ENCODE results near the gene THPO. TPM values are rescaled to one million over a fixed set of nuclear protein-coding genes. Genes with fewer than 3 reads are reported as not detected.

THPO gene
- total and polyA plus RNA-seq, 2 experiments from 2014 or later = 0.14 to 1.9 TPM

GRCh38 chr3:184351511-184352148 is 26.4 kb downstream of the THPO start:
- 0 out of 2 replicates have a peak, but pooled peaks cover 4% of the 10 kb centered on the region for H4K20me1 ChIP-seq (replicated peaks; ENCODE audit: insufficient read depth)
- no peak overlapping the region for H3K4me2 ChIP-seq
- 0 out of 2 replicates have a peak, but pooled peaks cover 3% of the 10 kb centered on the region for H3K36me3 ChIP-seq (ENCODE audit: insufficient read depth)
- peak overlapping the region; percentile 59; the same call in 1 of the 2 replicates for H3K27ac ChIP-seq (ENCODE audit: low read depth)
- peaks cover 6% of the 10 kb centered on the region; the same call in 1 of the 2 replicates for H3K4me1 ChIP-seq (ENCODE audit: insufficient read depth)
- Mint-ChIP-seq H3K4me1 (peaks cover 8% of the 10 kb centered on the region), H3K27ac (no peak overlapping the region), H3K27me3 (ENCODE audit: insufficient read depth, low read depth, poor library complexity) (peaks cover 1% of the 10 kb centered on the region), H3K4me3 (no peak overlapping the region; the same call in 2 of the 3 replicates), H3K9me3 (no peaks in the 10 kb centered on the region), H3K36me3 (ENCODE audit: low read depth) (peaks cover 28% of the 10 kb centered on the region)
- no peaks in the 10 kb centered on the region for H3K79me2 ChIP-seq (replicated peaks; ENCODE audit: insufficient read depth)
- no peak overlapping the region for H2AFZ ChIP-seq
- no peaks in the 10 kb centered on the region for H3K27me3 ChIP-seq (ENCODE audit: insufficient read depth)
- 0 out of 2 replicates have a peak, but pooled peaks cover 2% of the 10 kb centered on the region for H3F3A ChIP-seq (replicated peaks; ENCODE audit: low read depth)
- H3K4me3 ChIP-seq = no peak overlapping the region
- TF ChIP-seq, protein P1, sequence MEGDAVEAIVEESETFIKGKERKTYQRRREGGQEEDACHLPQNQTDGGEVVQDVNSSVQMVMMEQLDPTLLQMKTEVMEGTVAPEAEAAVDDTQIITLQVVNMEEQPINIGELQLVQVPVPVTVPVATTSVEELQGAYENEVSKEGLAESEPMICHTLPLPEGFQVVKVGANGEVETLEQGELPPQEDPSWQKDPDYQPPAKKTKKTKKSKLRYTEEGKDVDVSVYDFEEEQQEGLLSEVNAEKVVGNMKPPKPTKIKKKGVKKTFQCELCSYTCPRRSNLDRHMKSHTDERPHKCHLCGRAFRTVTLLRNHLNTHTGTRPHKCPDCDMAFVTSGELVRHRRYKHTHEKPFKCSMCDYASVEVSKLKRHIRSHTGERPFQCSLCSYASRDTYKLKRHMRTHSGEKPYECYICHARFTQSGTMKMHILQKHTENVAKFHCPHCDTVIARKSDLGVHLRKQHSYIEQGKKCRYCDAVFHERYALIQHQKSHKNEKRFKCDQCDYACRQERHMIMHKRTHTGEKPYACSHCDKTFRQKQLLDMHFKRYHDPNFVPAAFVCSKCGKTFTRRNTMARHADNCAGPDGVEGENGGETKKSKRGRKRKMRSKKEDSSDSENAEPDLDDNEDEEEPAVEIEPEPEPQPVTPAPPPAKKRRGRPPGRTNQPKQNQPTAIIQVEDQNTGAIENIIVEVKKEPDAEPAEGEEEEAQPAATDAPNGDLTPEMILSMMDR (conservative IDR thresholded peaks at IDR 0.05; ENCODE audit: low read depth in 2 of 2) = no peak
- no peak for TF ChIP-seq ZNF114 (CRISPR knock-in tag; IDR thresholded peaks at IDR 0.05)
- TF ChIP-seq CREB1 (CRISPR knock-in tag; IDR thresholded peaks at IDR 0.05; ENCODE audit: low read depth) = no peak
- no peak for TF ChIP-seq EZH2 (IDR thresholded peaks at IDR 0.05; ENCODE audit: low read depth, unreplicated experiment)
- TF ChIP-seq JUNB (IDR thresholded peaks at IDR 0.05; ENCODE audit: unreplicated experiment) = no peak
- TF ChIP-seq EZH2phosphoT487 (IDR thresholded peaks at IDR 0.05; ENCODE audit: unreplicated experiment) = no peak
- TF ChIP-seq, protein P2, sequence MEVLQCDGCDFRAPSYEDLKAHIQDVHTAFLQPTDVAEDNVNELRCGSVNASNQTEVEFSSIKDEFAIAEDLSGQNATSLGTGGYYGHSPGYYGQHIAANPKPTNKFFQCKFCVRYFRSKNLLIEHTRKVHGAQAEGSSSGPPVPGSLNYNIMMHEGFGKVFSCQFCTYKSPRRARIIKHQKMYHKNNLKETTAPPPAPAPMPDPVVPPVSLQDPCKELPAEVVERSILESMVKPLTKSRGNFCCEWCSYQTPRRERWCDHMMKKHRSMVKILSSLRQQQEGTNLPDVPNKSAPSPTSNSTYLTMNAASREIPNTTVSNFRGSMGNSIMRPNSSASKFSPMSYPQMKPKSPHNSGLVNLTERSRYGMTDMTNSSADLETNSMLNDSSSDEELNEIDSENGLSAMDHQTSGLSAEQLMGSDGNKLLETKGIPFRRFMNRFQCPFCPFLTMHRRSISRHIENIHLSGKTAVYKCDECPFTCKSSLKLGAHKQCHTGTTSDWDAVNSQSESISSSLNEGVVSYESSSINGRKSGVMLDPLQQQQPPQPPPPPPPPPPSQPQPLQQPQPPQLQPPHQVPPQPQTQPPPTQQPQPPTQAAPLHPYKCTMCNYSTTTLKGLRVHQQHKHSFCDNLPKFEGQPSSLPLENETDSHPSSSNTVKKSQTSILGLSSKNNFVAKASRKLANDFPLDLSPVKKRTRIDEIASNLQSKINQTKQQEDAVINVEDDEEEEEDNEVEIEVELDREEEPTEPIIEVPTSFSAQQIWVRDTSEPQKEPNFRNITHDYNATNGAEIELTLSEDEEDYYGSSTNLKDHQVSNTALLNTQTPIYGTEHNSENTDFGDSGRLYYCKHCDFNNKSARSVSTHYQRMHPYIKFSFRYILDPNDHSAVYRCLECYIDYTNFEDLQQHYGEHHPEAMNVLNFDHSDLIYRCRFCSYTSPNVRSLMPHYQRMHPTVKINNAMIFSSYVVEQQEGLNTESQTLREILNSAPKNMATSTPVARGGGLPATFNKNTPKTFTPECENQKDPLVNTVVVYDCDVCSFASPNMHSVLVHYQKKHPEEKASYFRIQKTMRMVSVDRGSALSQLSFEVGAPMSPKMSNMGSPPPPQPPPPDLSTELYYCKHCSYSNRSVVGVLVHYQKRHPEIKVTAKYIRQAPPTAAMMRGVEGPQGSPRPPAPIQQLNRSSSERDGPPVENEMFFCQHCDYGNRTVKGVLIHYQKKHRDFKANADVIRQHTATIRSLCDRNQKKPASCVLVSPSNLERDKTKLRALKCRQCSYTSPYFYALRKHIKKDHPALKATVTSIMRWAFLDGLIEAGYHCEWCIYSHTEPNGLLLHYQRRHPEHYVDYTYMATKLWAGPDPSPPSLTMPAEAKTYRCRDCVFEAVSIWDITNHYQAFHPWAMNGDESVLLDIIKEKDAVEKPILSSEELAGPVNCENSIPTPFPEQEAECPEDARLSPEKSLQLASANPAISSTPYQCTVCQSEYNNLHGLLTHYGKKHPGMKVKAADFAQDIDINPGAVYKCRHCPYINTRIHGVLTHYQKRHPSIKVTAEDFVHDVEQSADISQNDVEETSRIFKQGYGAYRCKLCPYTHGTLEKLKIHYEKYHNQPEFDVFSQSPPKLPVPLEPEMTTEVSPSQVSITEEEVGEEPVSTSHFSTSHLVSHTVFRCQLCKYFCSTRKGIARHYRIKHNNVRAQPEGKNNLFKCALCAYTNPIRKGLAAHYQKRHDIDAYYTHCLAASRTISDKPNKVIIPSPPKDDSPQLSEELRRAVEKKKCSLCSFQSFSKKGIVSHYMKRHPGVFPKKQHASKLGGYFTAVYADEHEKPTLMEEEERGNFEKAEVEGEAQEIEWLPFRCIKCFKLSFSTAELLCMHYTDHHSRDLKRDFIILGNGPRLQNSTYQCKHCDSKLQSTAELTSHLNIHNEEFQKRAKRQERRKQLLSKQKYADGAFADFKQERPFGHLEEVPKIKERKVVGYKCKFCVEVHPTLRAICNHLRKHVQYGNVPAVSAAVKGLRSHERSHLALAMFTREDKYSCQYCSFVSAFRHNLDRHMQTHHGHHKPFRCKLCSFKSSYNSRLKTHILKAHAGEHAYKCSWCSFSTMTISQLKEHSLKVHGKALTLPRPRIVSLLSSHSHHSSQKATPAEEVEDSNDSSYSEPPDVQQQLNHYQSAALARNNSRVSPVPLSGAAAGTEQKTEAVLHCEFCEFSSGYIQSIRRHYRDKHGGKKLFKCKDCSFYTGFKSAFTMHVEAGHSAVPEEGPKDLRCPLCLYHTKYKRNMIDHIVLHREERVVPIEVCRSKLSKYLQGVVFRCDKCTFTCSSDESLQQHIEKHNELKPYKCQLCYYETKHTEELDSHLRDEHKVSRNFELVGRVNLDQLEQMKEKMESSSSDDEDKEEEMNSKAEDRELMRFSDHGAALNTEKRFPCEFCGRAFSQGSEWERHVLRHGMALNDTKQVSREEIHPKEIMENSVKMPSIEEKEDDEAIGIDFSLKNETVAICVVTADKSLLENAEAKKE (CRISPR knock-in tag; IDR thresholded peaks at IDR 0.05) = no peak
- no peak for TF ChIP-seq ZNF331 (CRISPR knock-in tag; IDR thresholded peaks at IDR 0.05; ENCODE audit: low read depth)
- no peak for TF ChIP-seq REST (IDR thresholded peaks at IDR 0.05; ENCODE audit: unreplicated experiment)
- no peak for TF ChIP-seq NANOG (IDR thresholded peaks at IDR 0.05; ENCODE audit: borderline replicate concordance)
- TF ChIP-seq ETS1 (IDR thresholded peaks at IDR 0.05) = no peak
- TF ChIP-seq POLR2AphosphoS5 (IDR thresholded peaks at IDR 0.05; ENCODE audit: low read depth) = no peak
- no peak for TF ChIP-seq STAT1 (IDR thresholded peaks at IDR 0.05; ENCODE audit: unreplicated experiment)
- DNase-seq (ENCODE audit: low spot score) (no peak), ATAC-seq (no peak)
- H3K9me2 ChIP-seq (ENCODE audit: insufficient read depth) = no peaks in the 10 kb centered on the region
